Endothelial cell (in vitro differentiated cells): Measurements from ENCODE around the gene PML. TPM values are rescaled to one million over a fixed set of nuclear protein-coding genes. Genes with fewer than 3 reads are reported as not detected.

Experiments
- DNase-seq: peaks from one replicate; pipeline ENCODE4 v3.0.0; 2021; ENCODE audit warnings: low spot score
- H3K27ac Mint-ChIP-seq: one replicate; pipeline ENCODE4 v1.8.0; 2021; ENCODE audit warnings: mixed read lengths, inconsistent platforms; ENCODE audit not compliant: unreplicated experiment
- H3K27me3 Mint-ChIP-seq: one replicate; pipeline ENCODE4 v1.8.0; 2021; ENCODE audit warnings: mild to moderate bottlenecking, moderate library complexity, mixed read lengths, inconsistent platforms; ENCODE audit not compliant: unreplicated experiment
- H3K36me3 Mint-ChIP-seq: one replicate; pipeline ENCODE4 v1.8.0; 2021; ENCODE audit warnings: mild to moderate bottlenecking, low read depth, mixed read lengths, inconsistent platforms; ENCODE audit not compliant: unreplicated experiment
- H3K4me1 Mint-ChIP-seq: one replicate; pipeline ENCODE4 v1.8.0; 2021; ENCODE audit warnings: mild to moderate bottlenecking, mixed read lengths, inconsistent platforms; ENCODE audit not compliant: unreplicated experiment
- H3K4me3 Mint-ChIP-seq: one replicate; pipeline ENCODE4 v1.8.0; 2021; ENCODE audit warnings: mild to moderate bottlenecking, mixed read lengths, inconsistent platforms; ENCODE audit not compliant: unreplicated experiment
- H3K9me3 Mint-ChIP-seq: one replicate; pipeline ENCODE4 v1.8.0; 2021; ENCODE audit warnings: mixed read lengths, inconsistent platforms; ENCODE audit not compliant: unreplicated experiment
- long read RNA-seq: library from polyadenylated mRNA; unstranded; transcript quantifications from one replicate; pipeline ENCODE4 v2.0.0, GENCODE V29; 2020; ENCODE audit not compliant: unreplicated experiment
- total RNA-seq: library from RNA; stranded (reverse); fragmentation: NEBNext Ultra II Directional; extraction: Animal tissue kit (Norgen Biotek cat#: 25700); gene quantifications from one replicate; pipeline ENCODE4 v1.2.1, GENCODE V29; 2021; ENCODE audit not compliant: unreplicated experiment
- TF ChIP-seq, protein P1 (sequence below): fragments of 200-600 bp; sonication (generic); IDR thresholded peaks from one replicate; pipeline ENCODE4 v1.5.0; 2021; ENCODE audit warnings: antibody characterized with exemption; ENCODE audit not compliant: unreplicated experiment

The PML gene, protein sequence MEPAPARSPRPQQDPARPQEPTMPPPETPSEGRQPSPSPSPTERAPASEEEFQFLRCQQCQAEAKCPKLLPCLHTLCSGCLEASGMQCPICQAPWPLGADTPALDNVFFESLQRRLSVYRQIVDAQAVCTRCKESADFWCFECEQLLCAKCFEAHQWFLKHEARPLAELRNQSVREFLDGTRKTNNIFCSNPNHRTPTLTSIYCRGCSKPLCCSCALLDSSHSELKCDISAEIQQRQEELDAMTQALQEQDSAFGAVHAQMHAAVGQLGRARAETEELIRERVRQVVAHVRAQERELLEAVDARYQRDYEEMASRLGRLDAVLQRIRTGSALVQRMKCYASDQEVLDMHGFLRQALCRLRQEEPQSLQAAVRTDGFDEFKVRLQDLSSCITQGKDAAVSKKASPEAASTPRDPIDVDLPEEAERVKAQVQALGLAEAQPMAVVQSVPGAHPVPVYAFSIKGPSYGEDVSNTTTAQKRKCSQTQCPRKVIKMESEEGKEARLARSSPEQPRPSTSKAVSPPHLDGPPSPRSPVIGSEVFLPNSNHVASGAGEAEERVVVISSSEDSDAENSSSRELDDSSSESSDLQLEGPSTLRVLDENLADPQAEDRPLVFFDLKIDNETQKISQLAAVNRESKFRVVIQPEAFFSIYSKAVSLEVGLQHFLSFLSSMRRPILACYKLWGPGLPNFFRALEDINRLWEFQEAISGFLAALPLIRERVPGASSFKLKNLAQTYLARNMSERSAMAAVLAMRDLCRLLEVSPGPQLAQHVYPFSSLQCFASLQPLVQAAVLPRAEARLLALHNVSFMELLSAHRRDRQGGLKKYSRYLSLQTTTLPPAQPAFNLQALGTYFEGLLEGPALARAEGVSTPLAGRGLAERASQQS
- 161 TPM for total RNA-seq
- long read RNA-seq, transcript PML-202 (8 exons, 3,029 nt) = minor isoform, 7 of 30 reads
- long read RNA-seq, transcript PML-206 (8 exons, 2,199 nt) = major isoform, 11 of 30 reads
- long read RNA-seq, partial matches to known transcripts = 1 of 30 reads
- long read RNA-seq, other reads (novel, unspliced or antisense) = 8 of 30 reads

DNA sequence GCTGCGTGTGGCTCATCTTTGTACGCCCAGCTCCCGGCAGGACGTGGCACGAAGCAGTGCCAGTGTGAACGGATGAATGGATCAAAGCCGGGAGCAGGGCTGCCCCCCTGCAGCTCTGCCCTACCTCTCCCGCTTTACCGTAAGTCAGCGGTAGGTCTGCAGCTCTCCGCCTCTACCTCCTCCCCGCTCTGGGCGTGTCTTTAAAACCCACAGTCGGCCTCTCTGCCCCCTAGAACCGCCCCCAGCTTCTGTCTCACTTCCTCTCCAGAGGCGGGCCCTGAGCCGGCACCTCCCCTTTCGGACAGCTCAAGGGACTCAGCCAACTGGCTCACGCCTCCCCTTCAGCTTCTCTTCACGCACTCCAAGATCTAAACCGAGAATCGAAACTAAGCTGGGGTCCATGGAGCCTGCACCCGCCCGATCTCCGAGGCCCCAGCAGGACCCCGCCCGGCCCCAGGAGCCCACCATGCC lies at the start of gene PML:
Gene PML (plus strand): TSS at position 304 of the 471 bp plus-strand sequence. CDS start 97 bp downstream, at position 401.
- H3K4me1 Mint-ChIP-seq = peaks cover 55% of the 10 kb centered on the region
- peak within 1 kb of the TSS; percentile 82 for H3K27ac Mint-ChIP-seq
- H3K27me3 Mint-ChIP-seq = peaks cover 13% of the 10 kb centered on the region
- H3K4me3 Mint-ChIP-seq = peak within 1 kb of the TSS; percentile 97
- peaks cover 10% of the 10 kb centered on the region for H3K36me3 Mint-ChIP-seq
- peak; percentile 88 for DNase-seq
- TF ChIP-seq, protein P1, sequence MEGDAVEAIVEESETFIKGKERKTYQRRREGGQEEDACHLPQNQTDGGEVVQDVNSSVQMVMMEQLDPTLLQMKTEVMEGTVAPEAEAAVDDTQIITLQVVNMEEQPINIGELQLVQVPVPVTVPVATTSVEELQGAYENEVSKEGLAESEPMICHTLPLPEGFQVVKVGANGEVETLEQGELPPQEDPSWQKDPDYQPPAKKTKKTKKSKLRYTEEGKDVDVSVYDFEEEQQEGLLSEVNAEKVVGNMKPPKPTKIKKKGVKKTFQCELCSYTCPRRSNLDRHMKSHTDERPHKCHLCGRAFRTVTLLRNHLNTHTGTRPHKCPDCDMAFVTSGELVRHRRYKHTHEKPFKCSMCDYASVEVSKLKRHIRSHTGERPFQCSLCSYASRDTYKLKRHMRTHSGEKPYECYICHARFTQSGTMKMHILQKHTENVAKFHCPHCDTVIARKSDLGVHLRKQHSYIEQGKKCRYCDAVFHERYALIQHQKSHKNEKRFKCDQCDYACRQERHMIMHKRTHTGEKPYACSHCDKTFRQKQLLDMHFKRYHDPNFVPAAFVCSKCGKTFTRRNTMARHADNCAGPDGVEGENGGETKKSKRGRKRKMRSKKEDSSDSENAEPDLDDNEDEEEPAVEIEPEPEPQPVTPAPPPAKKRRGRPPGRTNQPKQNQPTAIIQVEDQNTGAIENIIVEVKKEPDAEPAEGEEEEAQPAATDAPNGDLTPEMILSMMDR = no peak
- H3K9me3 Mint-ChIP-seq = no peaks in the 10 kb centered on the region

DNA sequence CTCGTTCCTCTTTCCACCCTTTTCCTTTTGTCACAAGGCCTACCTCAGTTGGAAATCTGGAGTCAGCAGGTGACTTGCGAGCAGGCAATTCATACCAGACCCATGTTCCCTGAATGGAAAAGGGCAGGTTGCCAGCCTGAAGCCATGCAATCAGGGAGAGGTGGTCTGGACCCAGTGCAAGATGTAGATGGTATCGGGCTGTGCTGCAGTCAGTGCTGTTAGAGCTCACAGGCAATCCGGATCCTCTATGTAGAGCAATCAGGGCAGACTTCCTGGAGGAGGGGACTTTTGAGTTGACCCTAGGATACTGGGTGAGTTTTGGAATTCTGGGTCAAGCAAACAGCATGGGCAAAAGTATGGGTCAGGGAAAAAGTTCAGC lies 49.4 kb upstream of the PML start:
- no peaks in the 10 kb centered on the region for H3K9me3 Mint-ChIP-seq
- H3K27me3 Mint-ChIP-seq = peaks cover 8% of the 10 kb centered on the region
- TF ChIP-seq, protein P1 = no peak
- H3K27ac Mint-ChIP-seq = peak overlapping the region; percentile 45
- DNase-seq = no peak
- H3K4me1 Mint-ChIP-seq = peaks cover 33% of the 10 kb centered on the region
- no peak overlapping the region for H3K4me3 Mint-ChIP-seq
- H3K36me3 Mint-ChIP-seq = peaks cover 40% of the 10 kb centered on the region

DNA sequence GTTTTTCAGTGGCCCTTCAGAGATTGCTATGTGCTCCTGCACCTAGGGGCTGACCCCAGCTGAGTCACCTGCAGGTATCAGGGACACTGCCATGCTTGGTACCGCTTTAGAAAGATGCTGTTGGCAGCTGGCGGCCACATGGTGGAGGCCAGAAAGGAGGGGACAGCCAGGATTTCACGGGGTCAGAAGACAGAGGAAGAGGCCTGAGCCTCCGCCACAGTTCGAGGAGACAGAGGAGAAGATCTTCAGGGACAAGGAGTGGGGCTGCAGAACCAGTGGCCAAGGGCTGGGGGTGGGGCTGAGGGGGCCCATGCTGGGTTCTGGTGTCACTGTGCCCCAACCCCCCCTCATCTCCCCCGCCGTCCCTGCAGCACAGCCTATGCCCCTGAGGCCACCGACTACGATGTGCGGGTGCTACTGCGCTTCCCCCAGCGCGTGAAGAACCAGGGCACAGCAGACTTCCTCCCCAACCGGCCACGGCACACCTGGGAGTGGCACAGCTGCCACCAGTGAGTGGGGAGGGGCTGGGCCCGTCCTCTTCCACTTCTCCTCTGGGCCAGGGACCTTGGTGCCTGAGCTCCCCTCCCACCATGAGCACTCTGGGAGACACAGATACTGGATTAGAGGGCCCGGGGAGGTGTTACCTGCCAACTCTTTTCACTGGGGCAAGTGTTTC lies 48.3 kb upstream of the PML start:
- peaks cover 8% of the 10 kb centered on the region for H3K27me3 Mint-ChIP-seq
- H3K4me3 Mint-ChIP-seq = no peak overlapping the region
- TF ChIP-seq, protein P1 = no peak
- no peak overlapping the region for H3K27ac Mint-ChIP-seq
- H3K4me1 Mint-ChIP-seq = peaks cover 36% of the 10 kb centered on the region
- no peak for DNase-seq
- H3K9me3 Mint-ChIP-seq = no peaks in the 10 kb centered on the region
- peaks cover 39% of the 10 kb centered on the region for H3K36me3 Mint-ChIP-seq

DNA sequence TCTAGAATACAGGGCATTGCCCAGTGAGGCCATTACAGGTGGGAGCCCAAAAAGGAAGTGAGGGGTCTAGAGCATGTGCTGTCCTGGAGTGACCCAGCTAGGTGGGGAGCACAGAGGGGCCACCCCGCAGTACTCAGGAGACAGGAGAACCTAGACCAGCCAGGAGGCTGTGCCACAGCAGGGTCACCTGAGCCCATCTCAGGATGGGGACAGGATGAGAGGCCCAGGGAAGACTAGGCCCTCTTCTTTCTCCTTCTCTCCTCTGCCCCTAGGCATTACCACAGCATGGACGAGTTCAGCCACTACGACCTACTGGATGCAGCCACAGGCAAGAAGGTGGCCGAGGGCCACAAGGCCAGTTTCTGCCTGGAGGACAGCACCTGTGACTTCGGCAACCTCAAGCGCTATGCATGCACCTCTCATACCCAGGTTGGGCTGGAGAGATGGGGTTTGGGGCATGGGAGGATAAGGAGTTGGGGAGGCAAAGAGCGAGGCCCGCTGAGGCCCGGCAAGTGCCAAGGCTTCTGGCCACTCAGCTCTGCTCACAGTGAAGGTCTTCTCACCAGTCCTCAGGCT lies 47.6 kb upstream of the PML start:
- Mint-ChIP-seq H3K36me3 (peaks cover 39% of the 10 kb centered on the region), H3K27ac (no peak overlapping the region), H3K4me3 (no peak overlapping the region), H3K27me3 (peaks cover 8% of the 10 kb centered on the region), H3K4me1 (peaks cover 35% of the 10 kb centered on the region), H3K9me3 (no peaks in the 10 kb centered on the region)
- TF ChIP-seq, protein P1 = no peak
- no peak for DNase-seq
